NCI-H510A (cell line): ENCODE measurements around the gene MDFI.

Experiments
- DNase-seq: peaks from one replicate; lab custom pipeline; 2025; lab: John Stamatoyannopoulos, UW

The MDFI gene

GRCh38 chr6:41634657-41635056 lies 3.6 kb upstream of the MDFI start:
- DNase-seq = no peak

GRCh38 chr6:41635365-41635764 lies 2.9 kb upstream of the MDFI start:
- DNase-seq = no peak

GRCh38 chr6:41636833-41637193 lies 1.5 kb upstream of the MDFI start:
- no peak for DNase-seq

GRCh38 chr6:41637194-41638001 lies 870 bp upstream of the MDFI start:
- DNase-seq = no peak

- no peak for DNase-seq
Observed at GRCh38 chr6:41638935-41639808, 904 bp downstream of the MDFI start.

- no peak for DNase-seq
Observed at GRCh38 chr6:41639809-41640371, 1.6 kb downstream of the MDFI start.

- DNase-seq = no peak
Observed at GRCh38 chr6:41640426-41640825, 2.2 kb downstream of the MDFI start.

GRCh38 chr6:41641352-41641925 lies 3.2 kb downstream of the MDFI start:
- DNase-seq = no peak

GRCh38 chr6:41642090-41642959 lies 4.1 kb downstream of the MDFI start:
- no peak for DNase-seq

- DNase-seq = no peak
Observed at GRCh38 chr6:41642960-41643898, 5.0 kb downstream of the MDFI start.

- DNase-seq = no peak
Observed at GRCh38 chr6:41643899-41644269, 5.6 kb downstream of the MDFI start.

GRCh38 chr6:41644297-41644879 lies 6.1 kb downstream of the MDFI start:
- DNase-seq = peak; percentile 59

- DNase-seq = no peak
Observed at GRCh38 chr6:41645007-41645618, 6.8 kb downstream of the MDFI start.

GRCh38 chr6:41646026-41646795 lies 7.9 kb downstream of the MDFI start:
- no peak for DNase-seq

- DNase-seq = no peak
Observed at GRCh38 chr6:41647061-41647511, 8.8 kb downstream of the MDFI start.

GRCh38 chr6:41648070-41648585 lies 9.9 kb downstream of the MDFI start:
- DNase-seq = no peak

- DNase-seq = no peak
Observed at GRCh38 chr6:41648921-41649320, 10.7 kb downstream of the MDFI start.

- no peak for DNase-seq
Observed at GRCh38 chr6:41649596-41649995, 11.3 kb downstream of the MDFI start.

- no peak for DNase-seq
Observed at GRCh38 chr6:41650120-41650519, 11.9 kb downstream of the MDFI start.
